ENCODE data around the gene EFNA5. TPM values are rescaled to one million over a fixed set of nuclear protein-coding genes. Genes with fewer than 3 reads are reported as not detected.

The EFNA5 gene
- total RNA-seq, 1 donor: 6.5 TPM

- TF ChIP-seq, protein P1, sequence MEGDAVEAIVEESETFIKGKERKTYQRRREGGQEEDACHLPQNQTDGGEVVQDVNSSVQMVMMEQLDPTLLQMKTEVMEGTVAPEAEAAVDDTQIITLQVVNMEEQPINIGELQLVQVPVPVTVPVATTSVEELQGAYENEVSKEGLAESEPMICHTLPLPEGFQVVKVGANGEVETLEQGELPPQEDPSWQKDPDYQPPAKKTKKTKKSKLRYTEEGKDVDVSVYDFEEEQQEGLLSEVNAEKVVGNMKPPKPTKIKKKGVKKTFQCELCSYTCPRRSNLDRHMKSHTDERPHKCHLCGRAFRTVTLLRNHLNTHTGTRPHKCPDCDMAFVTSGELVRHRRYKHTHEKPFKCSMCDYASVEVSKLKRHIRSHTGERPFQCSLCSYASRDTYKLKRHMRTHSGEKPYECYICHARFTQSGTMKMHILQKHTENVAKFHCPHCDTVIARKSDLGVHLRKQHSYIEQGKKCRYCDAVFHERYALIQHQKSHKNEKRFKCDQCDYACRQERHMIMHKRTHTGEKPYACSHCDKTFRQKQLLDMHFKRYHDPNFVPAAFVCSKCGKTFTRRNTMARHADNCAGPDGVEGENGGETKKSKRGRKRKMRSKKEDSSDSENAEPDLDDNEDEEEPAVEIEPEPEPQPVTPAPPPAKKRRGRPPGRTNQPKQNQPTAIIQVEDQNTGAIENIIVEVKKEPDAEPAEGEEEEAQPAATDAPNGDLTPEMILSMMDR (IDR thresholded peaks at IDR 0.05; ENCODE audit: insufficient read depth, low read depth, low read length): no peak
- no peak overlapping the region for H3K4me3 ChIP-seq (ENCODE audit: low read depth, low read length)
- no peak for DNase-seq (ENCODE audit: low read depth)
Observed at GRCh38 chr5:107704681-107705401, 34.1 kb upstream of the EFNA5 start.

- DNase-seq (ENCODE audit: low read depth): no peak
- TF ChIP-seq, protein P1 (IDR thresholded peaks at IDR 0.05; ENCODE audit: insufficient read depth, low read depth, low read length): no peak
- H3K4me3 ChIP-seq (ENCODE audit: low read depth, low read length): no peak overlapping the region
Observed at GRCh38 chr5:107700481-107700880, 29.7 kb upstream of the EFNA5 start.

GRCh38 chr5:107699425-107699824 lies 28.7 kb upstream of the EFNA5 start:
- TF ChIP-seq, protein P1 (IDR thresholded peaks at IDR 0.05; ENCODE audit: insufficient read depth, low read depth, low read length): no peak
- H3K4me3 ChIP-seq (ENCODE audit: low read depth, low read length): no peak overlapping the region
- no peak for DNase-seq (ENCODE audit: low read depth)

DNA sequence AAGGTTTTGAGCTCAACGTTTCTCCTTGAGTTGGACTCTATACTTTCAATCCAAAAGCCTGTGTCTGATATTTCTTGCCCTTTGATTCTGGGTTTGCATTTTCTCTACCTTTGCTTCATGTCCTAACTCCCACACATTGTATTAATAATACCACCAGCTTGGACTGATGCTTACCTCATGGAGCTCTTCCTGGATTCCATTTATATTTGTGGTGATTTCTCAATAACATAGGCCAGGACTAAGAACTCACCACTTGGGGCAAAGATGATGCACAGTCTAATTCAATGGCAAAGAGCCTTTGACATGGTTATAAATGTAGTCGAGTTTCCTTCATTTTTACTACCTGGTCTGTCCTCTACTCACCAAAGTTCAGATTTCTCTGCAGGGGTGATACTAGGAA lies 27.5 kb upstream of the EFNA5 start:
- no peak for DNase-seq (ENCODE audit: low read depth)
- H3K4me3 ChIP-seq (ENCODE audit: low read depth, low read length): no peak overlapping the region
- TF ChIP-seq, protein P1 (IDR thresholded peaks at IDR 0.05; ENCODE audit: insufficient read depth, low read depth, low read length): no peak

DNA sequence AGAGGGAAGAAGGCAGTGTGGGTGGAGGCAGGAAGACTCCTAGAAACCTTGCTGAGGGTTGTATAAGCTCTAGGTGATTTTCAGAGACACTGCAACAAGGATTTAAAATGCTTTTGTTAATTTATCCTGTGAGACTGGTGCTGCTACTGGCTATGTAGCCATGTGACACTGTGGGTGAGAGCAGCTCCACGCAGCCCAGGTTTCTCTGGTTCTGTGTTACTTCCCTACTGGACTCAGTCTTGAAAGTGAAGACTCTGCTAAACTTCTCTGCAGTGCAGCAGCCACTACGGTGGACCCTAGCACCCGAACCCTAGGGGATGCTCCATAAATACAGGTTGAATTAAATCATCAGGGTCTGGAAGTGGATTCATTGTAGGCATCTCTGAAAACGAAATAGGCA lies 25.8 kb upstream of the EFNA5 start:
- no peak overlapping the region for H3K4me3 ChIP-seq (ENCODE audit: low read depth, low read length)
- TF ChIP-seq, protein P1 (IDR thresholded peaks at IDR 0.05; ENCODE audit: insufficient read depth, low read depth, low read length): no peak
- no peak for DNase-seq (ENCODE audit: low read depth)

DNA sequence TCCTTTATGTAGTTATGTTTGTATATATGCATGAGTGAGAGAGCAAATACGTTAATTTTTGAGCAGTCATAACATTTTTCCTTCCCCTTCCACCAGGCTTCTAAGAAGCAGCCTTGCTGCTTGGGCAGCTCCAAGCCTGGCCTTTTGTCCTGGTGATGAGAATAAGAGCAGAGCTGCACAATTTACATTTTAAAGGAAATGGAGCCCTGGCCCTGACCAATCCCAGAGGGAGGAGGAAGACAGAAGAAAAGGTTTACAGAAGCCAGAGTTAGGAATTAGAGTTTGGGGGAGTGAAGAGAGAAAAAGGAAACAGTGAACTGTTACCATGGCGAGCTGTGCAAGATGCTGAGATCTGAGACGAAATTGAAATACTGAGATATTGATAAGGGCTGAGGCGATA lies 25.3 kb upstream of the EFNA5 start:
- no peak for DNase-seq (ENCODE audit: low read depth)
- TF ChIP-seq, protein P1 (IDR thresholded peaks at IDR 0.05; ENCODE audit: insufficient read depth, low read depth, low read length): no peak
- H3K4me3 ChIP-seq (ENCODE audit: low read depth, low read length): no peak overlapping the region

DNA sequence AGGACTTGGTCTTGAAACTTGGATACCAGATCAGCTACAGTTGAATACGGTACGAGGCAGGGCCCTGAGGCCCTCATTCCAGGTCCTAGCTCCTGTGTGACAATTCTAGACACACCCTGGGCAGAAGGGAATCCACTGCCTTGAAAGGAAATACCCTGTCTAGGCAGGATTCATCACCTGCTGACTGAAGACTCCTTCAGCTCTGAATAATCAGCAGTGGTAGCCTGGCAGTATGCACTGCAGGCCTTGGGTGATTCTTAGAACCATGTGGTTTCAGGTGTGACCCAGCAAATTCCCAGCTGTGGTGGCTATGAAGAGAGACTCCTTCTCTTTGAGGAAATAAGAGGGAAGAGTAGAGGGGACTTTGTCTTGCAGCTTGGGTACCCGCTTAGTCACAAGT lies 17.2 kb upstream of the EFNA5 start:
- H3K4me3 ChIP-seq (ENCODE audit: low read depth, low read length): no peak overlapping the region
- TF ChIP-seq, protein P1 (IDR thresholded peaks at IDR 0.05; ENCODE audit: insufficient read depth, low read depth, low read length): no peak
- DNase-seq (ENCODE audit: low read depth): no peak
